Nephron progenitor cell (in vitro differentiated cells): ENCODE results near the gene ANKRD29.

Source experiments
- DNase-seq: peaks from one replicate; pipeline ENCODE4 v3.0.0; 2021
- H3K27ac Mint-ChIP-seq: 2 replicates; pipeline ENCODE4 v1.8.0; 2021; ENCODE audit warnings: mild to moderate bottlenecking, moderate library complexity, mixed read lengths
- H3K27me3 Mint-ChIP-seq: 2 replicates; pipeline ENCODE4 v1.8.0; 2021; ENCODE audit warnings: mild to moderate bottlenecking, low read depth, mixed read lengths; ENCODE audit not compliant: poor library complexity
- H3K36me3 Mint-ChIP-seq: 2 replicates; pipeline ENCODE4 v1.8.0; 2021; ENCODE audit warnings: low read depth, mixed read lengths
- H3K4me1 Mint-ChIP-seq: 2 replicates; pipeline ENCODE4 v1.8.0; 2021; ENCODE audit warnings: mixed read lengths
- H3K4me3 Mint-ChIP-seq: 2 replicates; pipeline ENCODE4 v1.8.0; 2021; ENCODE audit warnings: mild to moderate bottlenecking, moderate library complexity, mixed read lengths
- H3K9me3 Mint-ChIP-seq: 2 replicates; pipeline ENCODE4 v1.8.0; 2021; ENCODE audit warnings: mild to moderate bottlenecking, moderate library complexity, mixed read lengths
- CTCF ChIP-seq: fragments of 200-600 bp; sonication (generic); IDR thresholded peaks from 2 replicates; pipeline ENCODE4 v1.5.0; 2021; ENCODE audit warnings: antibody characterized with exemption

Gene ANKRD29

GRCh38 chr18:23632615-23633014, 30.1 kb downstream of the ANKRD29 start:
- no peak overlapping the region for H3K27ac Mint-ChIP-seq
- H3K4me3 Mint-ChIP-seq, result no peak overlapping the region
- H3K36me3 Mint-ChIP-seq, result no peaks in the 10 kb centered on the region
- no peak for TF ChIP-seq CTCF
- peaks cover 5% of the 10 kb centered on the region for H3K4me1 Mint-ChIP-seq
- DNase-seq, result no peak
- peaks cover 9% of the 10 kb centered on the region for H3K27me3 Mint-ChIP-seq
- no peaks in the 10 kb centered on the region for H3K9me3 Mint-ChIP-seq

- Mint-ChIP-seq H3K36me3 (no peaks in the 10 kb centered on the region), H3K4me3 (no peak overlapping the region), H3K4me1 (peaks cover 8% of the 10 kb centered on the region), H3K9me3 (no peaks in the 10 kb centered on the region), H3K27ac (no peak overlapping the region), H3K27me3 (peaks cover 9% of the 10 kb centered on the region)
- TF ChIP-seq CTCF, result no peak
- no peak for DNase-seq
Observed at GRCh38 chr18:23631746-23632145, 31.0 kb downstream of the ANKRD29 start.

GRCh38 chr18:23631312-23631711, 31.4 kb downstream of the ANKRD29 start:
- peaks cover 9% of the 10 kb centered on the region for H3K27me3 Mint-ChIP-seq
- no peak overlapping the region for H3K4me3 Mint-ChIP-seq
- H3K9me3 Mint-ChIP-seq, result no peaks in the 10 kb centered on the region
- no peak for DNase-seq
- H3K36me3 Mint-ChIP-seq, result no peaks in the 10 kb centered on the region
- H3K4me1 Mint-ChIP-seq, result peaks cover 12% of the 10 kb centered on the region
- no peak for TF ChIP-seq CTCF
- H3K27ac Mint-ChIP-seq, result no peak overlapping the region

GRCh38 chr18:23629444-23629946, 33.2 kb downstream of the ANKRD29 start:
- Mint-ChIP-seq H3K36me3 (no peaks in the 10 kb centered on the region), H3K27me3 (peaks cover 3% of the 10 kb centered on the region), H3K4me1 (peaks cover 16% of the 10 kb centered on the region), H3K4me3 (no peak overlapping the region), H3K27ac (no peak overlapping the region), H3K9me3 (no peaks in the 10 kb centered on the region)
- TF ChIP-seq CTCF, result no peak
- DNase-seq, result no peak

- Mint-ChIP-seq H3K4me1 (peaks cover 16% of the 10 kb centered on the region), H3K36me3 (no peaks in the 10 kb centered on the region), H3K27me3 (peaks cover 7% of the 10 kb centered on the region), H3K4me3 (no peak overlapping the region), H3K27ac (no peak overlapping the region), H3K9me3 (no peaks in the 10 kb centered on the region)
- DNase-seq, result no peak
- no peak for TF ChIP-seq CTCF
Observed at GRCh38 chr18:23627970-23628369, 34.7 kb downstream of the ANKRD29 start.

DNA sequence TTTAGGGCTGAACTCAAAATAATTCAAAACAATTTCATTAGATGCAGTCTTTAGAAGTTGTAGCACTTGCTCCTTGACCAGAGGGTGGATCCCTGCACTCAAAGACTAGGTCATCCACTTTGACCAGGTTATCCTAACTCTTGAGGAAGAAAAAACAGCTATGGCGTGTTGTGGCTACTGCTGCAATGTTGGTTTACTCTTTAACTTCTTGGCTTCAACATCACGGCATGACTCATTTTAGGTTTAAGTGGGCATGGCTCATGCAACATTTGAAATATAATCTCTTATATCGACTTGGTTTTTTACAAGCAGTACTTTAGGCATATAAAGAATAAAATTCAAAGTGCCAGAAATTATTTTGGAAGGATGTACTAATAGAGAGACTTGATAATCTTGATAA, 35.4 kb downstream of the ANKRD29 start:
- no peaks in the 10 kb centered on the region for H3K36me3 Mint-ChIP-seq
- no peak for TF ChIP-seq CTCF
- H3K27ac Mint-ChIP-seq, result no peak overlapping the region
- no peak overlapping the region for H3K4me3 Mint-ChIP-seq
- no peaks in the 10 kb centered on the region for H3K9me3 Mint-ChIP-seq
- H3K27me3 Mint-ChIP-seq, result peaks cover 12% of the 10 kb centered on the region
- no peak for DNase-seq
- peaks cover 16% of the 10 kb centered on the region for H3K4me1 Mint-ChIP-seq
